Activated CD4-positive, CD25-positive, alpha-beta regulatory T cell treated with anti-CD3 and anti-CD28 coated beads, Interleukin-2, amount 50 U/mL, for 16 hours (primary cell): ENCODE measurements around the gene FEM1B.

Experiments
- DNase-seq: peaks from one replicate; pipeline ENCODE4 v3.0.0-alpha.2; 2020; ENCODE audit warnings: low read depth, low spot score

FEM1B gene

DNA sequence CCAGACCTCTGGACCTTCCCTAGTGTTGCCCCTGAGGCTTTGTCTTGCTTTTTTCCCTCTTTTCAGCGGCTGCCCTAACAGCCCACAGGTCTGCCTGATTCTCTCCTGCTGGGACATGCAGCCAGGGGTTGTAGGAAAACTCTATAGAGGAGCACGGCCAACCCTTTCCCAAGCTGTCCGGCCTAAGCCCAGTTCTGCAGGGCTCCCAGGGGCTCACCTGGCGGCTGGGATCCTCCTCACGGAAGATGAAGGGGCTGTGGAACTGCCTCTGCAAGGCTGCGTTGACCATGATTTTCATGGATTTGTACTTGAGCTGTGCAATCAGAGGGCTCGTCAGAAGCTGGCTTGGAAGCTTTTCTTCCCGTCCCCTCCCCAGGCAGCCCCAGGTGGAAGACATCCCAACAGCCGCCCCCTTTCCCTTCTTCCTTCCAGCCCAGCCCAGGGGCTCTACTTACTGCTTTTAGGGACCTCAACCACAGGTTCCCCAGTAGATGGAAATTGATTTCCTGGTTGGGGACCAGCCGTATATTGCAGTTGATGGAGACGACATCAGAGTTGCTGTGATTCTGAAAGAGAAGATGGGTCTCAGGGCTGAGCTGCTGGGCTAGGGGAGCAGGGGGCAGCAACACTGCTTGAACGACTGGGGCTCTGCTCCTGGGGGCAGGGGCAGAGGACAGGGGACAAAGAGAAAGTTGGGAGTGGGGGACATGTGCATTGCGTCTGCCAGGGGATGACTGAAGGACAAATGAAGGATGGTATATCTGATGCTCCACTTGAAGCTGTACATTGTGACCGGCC is 29.8 kb downstream of the FEM1B start:
- no peak for DNase-seq

DNA sequence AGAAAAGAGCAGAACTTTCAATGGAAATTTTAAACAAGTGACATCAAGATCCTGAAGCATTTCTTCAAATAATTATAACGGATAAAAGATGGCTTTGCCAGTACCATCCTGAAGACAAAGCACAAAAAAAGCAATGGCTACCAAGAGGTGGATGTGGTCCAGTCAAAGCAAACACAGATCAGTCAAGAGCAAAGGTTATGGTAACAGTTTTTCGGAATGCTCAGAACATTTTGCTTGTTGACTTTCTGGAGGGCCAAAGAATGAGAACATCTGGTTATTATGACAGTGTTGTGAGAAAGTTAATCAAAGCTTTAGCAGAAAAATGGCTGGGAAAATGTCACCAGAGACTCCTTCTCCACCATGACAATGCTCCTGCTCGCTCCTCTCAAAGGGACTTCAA is 31.5 kb downstream of the FEM1B start:
- DNase-seq: no peak

GRCh38 chr15:68310178-68310803 is 32.7 kb downstream of the FEM1B start:
- no peak for DNase-seq

GRCh38 chr15:68310804-68311463 is 33.4 kb downstream of the FEM1B start:
- no peak for DNase-seq

DNA sequence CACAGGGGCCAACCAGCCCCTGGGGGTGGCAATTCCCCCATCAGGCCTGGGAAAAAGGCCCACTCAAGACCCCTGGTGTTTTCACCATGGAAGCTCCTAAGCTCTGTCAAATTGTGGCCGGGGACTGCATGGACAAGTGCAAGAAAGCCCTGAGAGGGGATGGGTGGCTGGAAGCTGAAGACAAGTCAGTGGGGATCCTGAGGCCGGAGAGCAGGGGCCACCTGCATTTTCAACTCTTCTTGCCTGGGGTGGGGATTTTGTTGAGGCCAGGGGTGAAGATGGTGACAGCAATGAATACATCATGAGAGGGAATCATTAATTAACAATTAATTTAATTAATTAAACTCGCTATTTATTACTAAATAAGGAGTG is 33.9 kb downstream of the FEM1B start:
- no peak for DNase-seq

- no peak for DNase-seq
These were observed 34.5 kb downstream of the FEM1B start for GRCh38 chr15:68311859-68312557.

DNA sequence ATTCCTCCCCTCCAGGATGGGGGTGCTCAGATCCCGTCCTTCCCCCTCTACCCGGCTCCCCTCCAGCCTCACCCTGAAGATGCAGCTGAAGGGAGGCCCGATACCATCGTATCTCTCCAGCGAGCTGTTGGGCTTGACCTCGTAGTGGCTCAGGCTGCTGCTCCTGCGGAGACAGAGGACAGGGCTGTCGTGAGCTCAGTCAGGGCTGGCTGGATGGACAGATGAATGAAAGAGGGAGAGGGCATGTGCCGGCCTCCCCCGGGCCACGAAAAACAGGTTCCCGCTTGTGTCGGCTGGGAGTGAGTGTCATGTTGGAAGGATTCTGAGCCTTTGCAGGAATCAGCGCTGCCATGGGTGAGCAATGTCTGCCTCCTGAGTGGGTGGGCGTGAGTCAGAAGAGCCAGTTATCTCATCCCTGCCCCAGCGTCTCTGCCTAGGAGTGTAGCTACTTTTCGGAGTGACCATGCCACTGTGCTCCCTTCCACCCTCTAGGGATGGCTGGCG is 35.2 kb downstream of the FEM1B start:
- no peak for DNase-seq

DNA sequence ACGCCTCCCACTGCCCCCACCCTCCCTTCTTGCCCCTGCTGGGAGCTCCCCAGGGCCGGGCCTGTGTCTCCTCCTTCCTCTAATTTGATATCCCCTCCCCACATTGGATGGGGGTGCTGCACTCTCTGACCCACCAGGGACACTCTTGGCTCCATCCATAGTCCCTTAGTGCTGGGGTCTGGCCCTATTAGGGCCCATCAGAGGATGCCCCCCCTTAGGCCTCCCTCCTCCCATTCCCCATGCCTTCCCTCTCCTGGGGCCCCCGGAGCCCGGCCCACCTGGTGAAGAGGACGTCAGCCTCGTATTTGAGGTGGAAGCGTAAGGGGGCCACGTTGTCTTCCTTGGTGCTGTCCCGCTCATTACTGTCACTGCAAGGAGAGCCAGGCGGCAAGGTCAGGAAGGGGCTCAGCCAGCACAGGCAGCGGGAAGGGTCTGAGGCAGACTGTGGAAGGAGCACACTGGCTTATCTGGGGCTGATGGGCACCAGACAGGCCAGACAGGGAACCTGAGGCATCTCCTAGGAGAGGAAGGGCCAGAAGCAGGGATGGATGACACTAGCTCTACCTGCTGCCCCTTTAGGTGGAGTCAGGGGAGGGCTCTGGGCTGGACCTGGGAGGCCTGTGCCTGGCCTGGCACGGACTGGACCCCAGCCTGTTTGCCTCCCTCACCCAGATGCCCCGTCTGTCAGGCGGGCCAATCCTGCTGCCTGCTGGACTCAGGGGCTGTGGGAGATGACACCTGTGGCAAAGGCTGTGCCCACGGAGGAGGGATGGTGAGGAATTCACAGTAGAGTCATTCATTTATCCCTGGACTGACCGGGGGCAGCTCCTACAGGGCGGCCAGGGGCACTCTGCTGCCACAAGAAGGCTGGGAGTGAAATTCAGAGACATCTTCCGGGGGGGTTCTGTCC is 36.2 kb downstream of the FEM1B start:
- DNase-seq: no peak

DNA sequence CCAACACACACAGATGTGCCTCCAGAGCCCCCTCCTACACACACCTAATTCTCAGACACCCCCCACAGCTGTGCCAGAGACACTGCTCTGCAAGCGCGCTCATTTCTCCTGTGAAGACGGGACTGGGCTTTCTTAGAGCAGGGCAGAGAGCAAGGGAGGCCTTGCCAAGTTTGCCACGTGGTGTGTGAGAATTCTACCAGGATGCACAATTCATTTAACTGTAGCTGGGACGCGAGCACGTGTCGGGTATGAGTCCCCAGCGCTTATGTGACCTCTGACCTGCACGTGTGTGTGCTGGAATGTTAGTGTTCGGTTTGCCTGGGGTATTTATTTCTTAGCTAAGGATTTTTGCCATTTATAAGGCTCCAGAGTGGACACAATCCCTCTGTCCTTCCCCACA is 37.0 kb downstream of the FEM1B start:
- no peak for DNase-seq

- DNase-seq: no peak
These were observed 37.5 kb downstream of the FEM1B start for GRCh38 chr15:68315035-68315434.

DNA sequence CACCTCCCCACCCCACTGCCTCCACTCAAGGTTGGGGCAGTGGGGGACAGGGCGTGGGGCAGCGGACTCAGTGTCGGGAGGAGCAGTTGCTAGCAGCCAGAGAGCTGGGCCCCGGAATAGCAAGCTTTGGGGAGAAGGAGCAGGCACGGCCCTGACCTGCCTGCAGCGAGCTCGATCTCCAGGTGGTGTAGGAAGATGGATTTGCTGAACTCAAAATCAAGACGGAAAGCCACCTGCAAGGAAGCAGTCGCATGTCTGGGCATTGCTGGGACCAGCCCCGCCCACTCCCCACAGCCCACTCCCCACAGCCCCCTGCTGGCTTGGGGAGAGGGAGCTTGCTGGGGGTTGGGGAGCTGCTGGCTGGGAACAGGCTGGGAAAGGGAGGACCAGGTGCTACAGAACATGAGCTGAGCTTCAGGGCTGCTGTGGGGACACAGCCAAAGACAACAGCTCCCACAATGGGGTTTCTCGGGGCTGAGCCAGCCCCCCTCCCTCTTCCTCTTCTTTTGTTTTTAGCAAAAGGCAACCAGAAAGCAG is 38.0 kb downstream of the FEM1B start:
- no peak for DNase-seq

GRCh38 chr15:68316061-68316804 is 38.7 kb downstream of the FEM1B start:
- DNase-seq: no peak

DNA sequence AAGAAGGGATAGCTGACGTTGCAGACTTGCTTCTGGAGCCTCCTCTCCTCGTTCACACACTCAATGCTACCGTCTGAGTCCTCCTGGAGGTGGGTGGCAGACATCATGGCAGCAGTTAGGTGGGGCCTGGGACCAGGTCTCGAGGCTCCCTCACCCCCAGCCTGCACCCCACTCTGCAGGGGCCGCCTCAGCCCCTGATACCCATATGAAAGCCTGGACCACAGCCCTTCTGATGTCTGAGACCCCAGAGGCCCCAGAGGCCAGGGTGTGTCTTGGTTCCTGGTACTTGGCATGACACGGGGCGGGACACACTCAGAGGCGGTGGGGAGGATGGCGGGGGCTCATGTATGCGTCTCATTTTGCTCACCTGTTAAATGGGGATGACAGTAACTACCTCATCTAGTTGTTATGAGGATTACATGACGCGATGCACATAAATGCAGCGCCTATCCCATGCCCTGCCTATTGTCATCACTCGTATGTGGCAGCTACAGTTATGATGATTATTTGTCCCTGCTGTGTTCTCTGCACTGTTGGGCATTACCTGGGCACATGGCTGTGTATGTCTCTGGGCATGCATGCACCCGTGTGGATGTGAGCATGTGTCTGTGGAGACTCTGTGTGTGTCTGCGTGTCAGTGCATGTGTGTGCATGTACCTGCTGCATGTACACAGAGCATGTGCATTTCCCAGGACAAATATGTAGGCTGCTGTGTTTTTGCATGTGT is 39.9 kb downstream of the FEM1B start:
- DNase-seq: no peak

DNA sequence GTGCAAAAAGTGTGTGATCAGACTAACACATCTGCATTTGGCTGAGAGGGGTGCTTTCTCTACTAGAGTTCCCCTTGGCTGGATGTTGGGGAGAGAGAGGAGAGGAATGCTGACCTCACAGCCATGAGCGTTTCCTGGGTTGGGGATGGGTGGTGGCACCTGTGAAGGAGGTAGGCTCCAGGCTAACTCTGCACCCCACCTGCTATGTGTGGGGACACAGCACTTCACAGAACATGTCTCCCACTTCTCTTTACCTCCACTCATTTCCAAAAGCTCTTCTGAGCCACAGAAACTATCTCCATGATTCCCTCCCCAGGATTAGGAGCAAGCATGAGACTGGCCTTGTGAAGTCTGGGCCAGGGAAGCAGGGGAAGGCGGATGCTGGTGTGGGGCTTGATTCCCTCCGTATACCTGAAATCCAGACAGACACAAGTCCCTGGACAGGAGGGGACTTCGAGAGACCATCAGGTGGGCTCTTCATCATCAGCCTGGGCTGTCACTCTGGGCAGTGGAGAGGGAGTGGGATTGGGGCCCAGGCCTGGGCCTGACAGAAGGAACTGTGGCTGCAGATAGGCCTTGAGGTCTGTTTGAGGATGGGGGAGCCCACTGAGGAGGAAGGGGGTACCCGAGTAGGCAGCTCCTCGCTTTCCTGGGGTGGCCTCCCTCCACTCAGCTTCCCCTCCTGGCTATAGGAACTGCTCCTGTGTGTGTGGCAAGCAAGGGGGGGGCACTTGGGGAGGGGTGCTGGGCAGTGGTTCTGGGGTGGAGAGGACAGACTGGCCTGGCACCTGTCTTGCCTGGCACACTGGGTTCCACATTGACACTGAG is 40.7 kb downstream of the FEM1B start:
- DNase-seq: no peak

GRCh38 chr15:68318931-68319909 is 41.7 kb downstream of the FEM1B start:
- DNase-seq: no peak

DNA sequence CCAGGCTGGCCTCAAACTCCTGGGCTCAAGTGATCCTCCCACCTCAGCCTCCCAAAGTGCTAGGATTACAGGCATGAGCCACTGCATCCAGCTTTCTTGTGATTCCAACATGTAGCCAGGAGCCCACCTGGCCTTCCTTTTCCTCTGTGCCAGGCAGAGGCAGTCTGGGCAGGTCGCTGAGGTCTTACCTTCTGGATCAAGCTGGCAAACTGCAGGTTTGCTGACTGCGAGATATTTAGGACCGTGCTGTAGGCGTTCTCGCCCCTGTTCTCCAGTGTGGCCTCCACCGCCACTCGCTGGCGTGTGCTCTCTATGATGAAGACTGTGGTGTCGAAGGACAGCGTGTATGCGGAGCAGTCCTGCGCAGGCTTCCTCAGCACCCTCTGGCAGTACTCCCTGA is 42.5 kb downstream of the FEM1B start:
- no peak for DNase-seq

DNA sequence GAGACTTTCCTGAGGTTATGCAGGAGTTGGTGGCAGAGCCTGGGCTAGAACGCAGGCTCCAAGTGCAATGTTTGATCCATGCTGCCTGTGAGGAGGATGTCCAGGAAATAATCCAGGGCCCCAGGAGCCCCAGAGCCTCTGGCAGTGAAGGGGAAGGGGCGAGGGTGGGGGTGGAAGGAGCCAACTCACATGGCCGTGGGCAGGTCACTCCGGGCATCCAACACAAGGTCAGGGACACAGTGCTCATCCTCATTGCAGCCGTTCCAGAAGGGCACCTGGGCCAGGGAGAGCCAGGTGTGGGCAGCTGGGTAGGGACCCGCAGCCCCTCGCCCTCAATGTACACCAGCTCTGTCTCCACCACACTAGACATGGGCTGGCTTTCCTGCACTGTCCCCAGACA is 43.7 kb downstream of the FEM1B start:
- DNase-seq: no peak
